Adrenal gland (tissue), 5 donors: ENCODE data around the gene KCTD19.

Experiments
- CTCF ChIP-seq, 6 experiments: fragments of 450-650 bp in 4 of 6; fragments of 200-600 bp in 2 of 6; sonication (generic) in 1 of 6; IDR thresholded peaks; 1 replicate in 5 of 6; 2 replicates in 1 of 6; pipeline versions ENCODE4 v1.5.1 to v1.8.0; 2016 to 2021; ENCODE audit warnings: antibody characterized with exemption in 6 of 6, mild to moderate bottlenecking in 2 of 6, moderate library complexity in 1 of 6
- POLR2A ChIP-seq, 2 donors: fragments of 450-650 bp; IDR thresholded peaks; one replicate each; pipeline ENCODE4 v1.6.1; 2017; ENCODE audit warnings: antibody characterized with exemption in 2 of 2, mild to moderate bottlenecking in 2 of 2, moderate library complexity in 1 of 2
- donor health status: DM: no; HTN: no; CAD: no.

DNA sequence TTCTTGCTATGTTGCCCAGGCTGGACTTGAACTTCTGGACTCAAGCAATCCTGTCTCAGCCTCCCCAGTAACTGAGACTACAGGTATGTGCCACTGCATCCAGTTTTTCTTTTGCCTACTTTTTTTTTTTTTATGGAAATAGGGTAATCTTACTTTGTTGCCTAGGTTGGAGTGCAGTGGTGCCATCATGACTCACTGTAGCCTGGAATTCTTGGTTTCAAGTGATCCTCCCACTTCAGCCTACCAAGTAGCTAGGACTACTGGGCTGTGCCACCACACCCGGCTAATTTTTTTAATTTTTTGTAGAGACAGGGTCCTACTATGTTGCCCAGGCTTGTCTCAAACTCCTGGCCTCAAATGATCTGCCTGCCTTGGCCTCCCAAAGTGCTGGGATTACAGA, 10.1 kb upstream of the KCTD19 start:
- TF ChIP-seq CTCF (IDR thresholded peaks at IDR 0.05) (no peak), POLR2A (IDR thresholded peaks at IDR 0.05) (no peak)
